ENCODE data around the gene C20orf144.
"Not testable (repeated sequence)": the region's sequence is repeated elsewhere in the genome, so short reads cannot be mapped to it uniquely, and the experiment has no call there.

The C20orf144 gene

DNA sequence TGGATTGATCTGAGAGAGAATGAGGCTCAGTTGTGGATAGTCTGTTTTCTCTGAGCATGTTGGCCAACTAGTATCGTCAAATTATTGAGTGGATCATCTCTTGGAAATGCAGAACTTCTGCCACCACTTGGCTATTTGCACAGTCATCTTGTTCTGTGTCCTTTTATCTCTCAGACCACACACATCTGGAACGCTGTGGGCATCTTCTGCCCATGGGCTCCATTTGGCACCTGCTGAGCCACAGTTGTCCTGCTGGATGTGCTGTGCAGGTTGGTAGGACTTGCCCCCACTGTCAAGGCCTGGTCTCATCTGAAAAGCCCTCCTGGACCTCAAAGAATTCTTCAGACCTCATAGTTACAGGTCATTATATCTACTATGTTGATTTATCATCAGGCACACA lies 16.7 kb upstream of the C20orf144 start:
- Histone ChIP-seq H3K36me3 (replicated peaks; ENCODE audit: insufficient read depth, low read length) (no peaks in the 10 kb centered on the region; the same call in 1 of the 2 replicates), H3K4me2 (ENCODE audit: low read depth, low read length) (no peak overlapping the region), H3K9me3 (replicated peaks; ENCODE audit: insufficient read depth, low read length) (no peaks in the 10 kb centered on the region), H3K79me2 (ENCODE audit: low read length) (no peaks in the 10 kb centered on the region), H3K4me1 (ENCODE audit: low read length) (peaks cover 24% of the 10 kb centered on the region), H3F3A (ENCODE audit: insufficient read depth, low read length) (peaks cover 24% of the 10 kb centered on the region), H3K27me3 (replicated peaks; ENCODE audit: insufficient read depth, low read length) (no peaks in the 10 kb centered on the region), H2AFZ (ENCODE audit: low read length) (no peak overlapping the region), H3K9ac (ENCODE audit: low read length) (no peak overlapping the region), H3K27ac (ENCODE audit: low read length) (no peak overlapping the region), H3K4me3 (ENCODE audit: low read length) (no peak overlapping the region), H3K9me2 (replicated peaks; ENCODE audit: insufficient read depth, low read length) (no peaks in the 10 kb centered on the region), H4K20me1 (ENCODE audit: insufficient read depth, low read length) (no peaks in the 10 kb centered on the region)
- no peak for DNase-seq
- no peak for TF ChIP-seq EZH2 (optimal IDR thresholded peaks at IDR 0.05; ENCODE audit: low read depth, low read length)
- TF ChIP-seq EZH2phosphoT487 (IDR thresholded peaks at IDR 0.05; ENCODE audit: low read length) = no peak
- TF ChIP-seq, protein P1, sequence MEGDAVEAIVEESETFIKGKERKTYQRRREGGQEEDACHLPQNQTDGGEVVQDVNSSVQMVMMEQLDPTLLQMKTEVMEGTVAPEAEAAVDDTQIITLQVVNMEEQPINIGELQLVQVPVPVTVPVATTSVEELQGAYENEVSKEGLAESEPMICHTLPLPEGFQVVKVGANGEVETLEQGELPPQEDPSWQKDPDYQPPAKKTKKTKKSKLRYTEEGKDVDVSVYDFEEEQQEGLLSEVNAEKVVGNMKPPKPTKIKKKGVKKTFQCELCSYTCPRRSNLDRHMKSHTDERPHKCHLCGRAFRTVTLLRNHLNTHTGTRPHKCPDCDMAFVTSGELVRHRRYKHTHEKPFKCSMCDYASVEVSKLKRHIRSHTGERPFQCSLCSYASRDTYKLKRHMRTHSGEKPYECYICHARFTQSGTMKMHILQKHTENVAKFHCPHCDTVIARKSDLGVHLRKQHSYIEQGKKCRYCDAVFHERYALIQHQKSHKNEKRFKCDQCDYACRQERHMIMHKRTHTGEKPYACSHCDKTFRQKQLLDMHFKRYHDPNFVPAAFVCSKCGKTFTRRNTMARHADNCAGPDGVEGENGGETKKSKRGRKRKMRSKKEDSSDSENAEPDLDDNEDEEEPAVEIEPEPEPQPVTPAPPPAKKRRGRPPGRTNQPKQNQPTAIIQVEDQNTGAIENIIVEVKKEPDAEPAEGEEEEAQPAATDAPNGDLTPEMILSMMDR (IDR thresholded peaks at IDR 0.05; ENCODE audit: low read length) = no peak

DNA sequence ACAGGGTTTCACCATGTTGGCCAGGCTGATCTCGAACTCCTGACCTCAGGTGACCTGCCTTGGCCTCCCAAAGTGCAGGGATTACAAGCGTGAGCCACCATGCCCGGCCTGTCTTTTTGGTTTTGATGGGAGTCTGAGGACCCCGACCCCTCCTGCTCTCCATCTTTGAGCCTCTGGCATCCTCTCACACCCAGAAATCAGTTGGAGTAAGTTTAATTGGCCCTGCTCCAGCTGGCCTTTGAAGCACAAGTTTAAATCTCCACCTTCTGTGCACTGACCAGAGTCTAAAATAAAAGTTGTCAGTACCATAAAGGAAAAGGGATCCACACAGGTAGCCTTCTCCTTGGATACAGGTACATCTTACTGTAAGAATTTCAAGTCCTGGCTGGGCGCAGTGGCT lies 15.9 kb upstream of the C20orf144 start:
- Histone ChIP-seq H3K27ac (ENCODE audit: low read length) (no peak overlapping the region), H3F3A (ENCODE audit: insufficient read depth, low read length) (peaks cover 24% of the 10 kb centered on the region), H3K9ac (ENCODE audit: low read length) (no peak overlapping the region), H4K20me1 (ENCODE audit: insufficient read depth, low read length) (no peaks in the 10 kb centered on the region), H3K27me3 (replicated peaks; ENCODE audit: insufficient read depth, low read length) (no peaks in the 10 kb centered on the region), H3K9me2 (replicated peaks; ENCODE audit: insufficient read depth, low read length) (no peaks in the 10 kb centered on the region), H2AFZ (ENCODE audit: low read length) (no peak overlapping the region), H3K4me1 (ENCODE audit: low read length) (peaks cover 24% of the 10 kb centered on the region), H3K9me3 (replicated peaks; ENCODE audit: insufficient read depth, low read length) (no peaks in the 10 kb centered on the region), H3K4me2 (ENCODE audit: low read depth, low read length) (no peak overlapping the region), H3K36me3 (replicated peaks; ENCODE audit: insufficient read depth, low read length) (no peaks in the 10 kb centered on the region; the same call in 1 of the 2 replicates), H3K4me3 (ENCODE audit: low read length) (no peak overlapping the region), H3K79me2 (ENCODE audit: low read length) (no peaks in the 10 kb centered on the region)
- TF ChIP-seq EZH2phosphoT487 (IDR thresholded peaks at IDR 0.05; ENCODE audit: low read length) (no peak), EZH2 (optimal IDR thresholded peaks at IDR 0.05; ENCODE audit: low read depth, low read length) (no peak)
- TF ChIP-seq, protein P1 (IDR thresholded peaks at IDR 0.05; ENCODE audit: low read length) = no peak
- DNase-seq = no peak

DNA sequence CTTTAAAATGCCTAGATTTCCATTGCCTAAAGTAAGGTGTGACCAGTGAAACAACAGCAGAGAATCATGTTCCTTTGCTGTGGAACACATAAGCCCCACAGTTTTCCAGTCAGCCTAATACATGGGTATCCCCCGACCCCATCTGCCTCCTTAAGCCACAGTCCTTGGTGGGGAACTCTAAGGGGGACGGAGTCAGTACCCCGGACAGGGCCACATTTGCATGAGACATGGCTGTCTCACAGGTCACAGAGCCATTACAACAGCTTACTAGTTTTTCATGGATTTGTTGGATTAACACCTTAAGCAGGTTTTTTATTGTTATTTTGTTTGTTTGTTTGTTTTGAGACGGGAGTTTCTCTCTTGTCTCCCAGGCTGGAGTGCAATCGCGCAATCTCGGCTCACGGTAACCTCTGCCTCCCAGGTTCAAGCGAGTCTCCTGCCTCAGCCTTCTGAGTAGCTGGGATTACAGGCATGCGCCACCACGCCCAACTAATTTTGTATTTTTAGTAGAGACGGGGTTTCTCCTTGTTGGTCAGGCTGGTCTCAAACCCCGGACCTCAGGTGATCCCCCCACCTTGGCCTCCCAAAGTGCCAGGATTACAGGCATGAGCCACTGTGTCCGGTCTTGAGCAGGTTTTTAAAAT lies 15.0 kb upstream of the C20orf144 start:
- Histone ChIP-seq H3K4me2 (ENCODE audit: low read depth, low read length) (peak overlapping the region; percentile 54; the same call in 1 of the 2 replicates), H3K4me1 (ENCODE audit: low read length) (peaks cover 24% of the 10 kb centered on the region), H3K27ac (ENCODE audit: low read length) (peak overlapping the region; percentile 65; the same call in 1 of the 2 replicates), H3F3A (ENCODE audit: insufficient read depth, low read length) (peaks cover 24% of the 10 kb centered on the region)
- H3K27me3 ChIP-seq (replicated peaks; ENCODE audit: insufficient read depth, low read length); H4K20me1 ChIP-seq (ENCODE audit: insufficient read depth, low read length); DNase-seq; H3K4me3 ChIP-seq (ENCODE audit: low read length); H3K9ac ChIP-seq (ENCODE audit: low read length); H3K9me2 ChIP-seq (replicated peaks; ENCODE audit: insufficient read depth, low read length); H2AFZ ChIP-seq (ENCODE audit: low read length); H3K36me3 ChIP-seq (replicated peaks; ENCODE audit: insufficient read depth, low read length); H3K9me3 ChIP-seq (replicated peaks; ENCODE audit: insufficient read depth, low read length); H3K79me2 ChIP-seq (ENCODE audit: low read length): not testable (repeated sequence)
